ENCODE data around the gene PTPRM.

The PTPRM gene

DNA sequence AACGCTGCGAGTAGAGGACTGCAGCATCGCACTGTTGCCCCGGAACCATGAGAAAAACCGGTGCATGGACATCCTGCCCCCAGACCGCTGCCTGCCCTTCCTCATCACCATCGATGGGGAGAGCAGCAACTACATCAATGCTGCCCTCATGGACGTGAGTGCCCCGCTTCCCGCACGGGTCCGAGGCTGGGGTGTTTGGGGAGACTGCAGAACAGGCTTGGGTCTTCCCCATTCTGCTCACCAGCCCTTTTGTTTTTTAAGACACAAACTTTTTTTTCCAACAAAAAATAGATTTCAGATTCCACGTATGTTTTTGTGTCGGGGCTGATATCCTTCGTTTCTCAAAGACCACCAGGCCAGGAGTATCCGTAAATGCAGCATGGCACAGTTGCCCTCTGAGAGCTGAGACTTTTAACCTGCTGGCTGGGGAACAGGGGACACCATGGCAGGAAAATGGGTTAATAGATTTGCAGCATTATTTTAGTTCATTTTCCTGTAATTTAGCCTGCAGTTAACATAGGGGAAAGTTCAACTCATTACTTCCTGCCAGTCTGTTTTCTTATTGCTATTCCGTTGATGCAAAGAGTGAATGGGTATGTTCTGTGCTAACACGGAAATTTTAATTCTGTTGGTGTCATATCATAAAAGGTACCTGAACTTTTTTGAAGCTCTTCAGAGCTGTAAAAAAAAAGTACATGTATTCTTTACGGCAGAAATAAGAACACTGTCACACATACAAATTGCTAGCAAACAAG, 812.2 kb downstream of the PTPRM start:
- no peak for DNase-seq

DNA sequence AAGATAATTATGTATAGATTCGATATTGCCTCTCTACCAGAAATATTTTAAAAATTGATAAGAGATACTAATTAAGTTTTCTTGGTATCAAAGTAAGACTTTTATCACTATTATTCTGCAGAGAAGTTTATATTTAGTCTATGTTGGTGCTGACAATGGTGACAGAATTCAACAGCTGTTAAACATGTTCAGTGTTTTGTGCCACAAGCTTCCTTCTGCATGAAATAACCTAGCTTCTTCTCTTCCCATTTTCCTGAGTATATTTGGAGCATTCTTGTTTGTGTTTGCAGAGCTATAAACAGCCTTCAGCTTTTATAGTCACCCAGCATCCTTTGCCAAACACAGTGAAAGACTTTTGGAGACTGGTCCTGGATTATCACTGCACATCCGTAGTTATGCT, 812.9 kb downstream of the PTPRM start:
- DNase-seq = no peak

- DNase-seq = no peak
These were observed 813.8 kb downstream of the PTPRM start for GRCh38 chr18:8380926-8381325.

GRCh38 chr18:8381821-8382459, 814.8 kb downstream of the PTPRM start:
- DNase-seq = no peak

- DNase-seq = no peak
These were observed 818.3 kb downstream of the PTPRM start for GRCh38 chr18:8385400-8385799.

DNA sequence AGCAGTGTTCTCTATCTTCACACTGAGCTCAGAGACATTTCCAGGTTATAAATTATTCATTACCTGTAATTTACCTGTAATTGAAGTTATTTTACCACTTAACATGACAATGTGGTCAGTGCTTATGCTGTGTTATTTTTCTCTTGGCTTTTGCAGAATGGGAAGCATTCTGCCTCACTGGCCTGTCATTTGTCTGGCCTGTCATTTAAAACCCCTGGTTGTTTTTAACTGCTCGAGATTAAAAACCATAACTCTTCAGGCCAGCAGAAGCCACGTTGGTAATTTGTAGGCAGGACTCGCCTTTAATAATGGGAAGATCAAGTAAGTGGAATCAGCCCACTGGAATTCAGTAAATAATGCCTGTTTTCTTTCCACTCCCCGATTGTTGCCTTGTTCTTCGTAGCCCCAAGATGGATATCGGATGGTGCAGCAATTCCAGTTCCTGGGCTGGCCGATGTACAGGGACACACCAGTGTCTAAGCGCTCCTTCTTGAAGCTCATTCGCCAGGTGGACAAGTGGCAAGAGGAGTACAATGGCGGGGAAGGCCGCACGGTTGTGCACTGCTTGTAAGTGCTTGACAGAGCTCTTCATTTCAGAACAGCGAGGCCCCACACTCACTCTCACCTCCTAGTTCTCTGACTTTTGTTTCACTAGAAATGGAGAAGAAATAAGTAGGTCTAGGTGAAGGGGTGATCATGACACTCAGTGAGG, 819.7 kb downstream of the PTPRM start:
- no peak for DNase-seq

- DNase-seq = no peak
These were observed 822.5 kb downstream of the PTPRM start for GRCh38 chr18:8389391-8390340.

DNA sequence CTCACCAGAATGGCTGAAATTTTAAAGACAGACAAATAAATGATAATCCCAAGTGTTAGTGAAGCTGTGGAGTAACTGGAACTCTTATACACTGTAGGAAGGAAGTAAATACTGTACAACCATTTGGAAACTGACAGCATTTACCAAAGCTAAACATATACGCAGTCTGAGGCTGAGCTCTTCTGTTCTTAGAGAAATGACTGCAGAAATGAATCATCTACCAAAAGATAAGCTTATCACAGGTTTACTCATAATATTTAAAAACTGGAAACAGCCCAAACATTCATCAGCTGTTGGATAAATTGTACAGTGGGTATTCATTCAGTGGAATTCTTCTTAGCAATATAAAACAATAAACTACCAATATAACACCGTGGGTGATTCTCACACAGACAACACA, 824.0 kb downstream of the PTPRM start:
- DNase-seq = no peak

- DNase-seq = no peak
These were observed 829.1 kb downstream of the PTPRM start for GRCh38 chr18:8396254-8396653.

- DNase-seq = no peak
These were observed 829.9 kb downstream of the PTPRM start for GRCh38 chr18:8397034-8397433.

- DNase-seq = no peak
These were observed 832.0 kb downstream of the PTPRM start for GRCh38 chr18:8399138-8399537.

DNA sequence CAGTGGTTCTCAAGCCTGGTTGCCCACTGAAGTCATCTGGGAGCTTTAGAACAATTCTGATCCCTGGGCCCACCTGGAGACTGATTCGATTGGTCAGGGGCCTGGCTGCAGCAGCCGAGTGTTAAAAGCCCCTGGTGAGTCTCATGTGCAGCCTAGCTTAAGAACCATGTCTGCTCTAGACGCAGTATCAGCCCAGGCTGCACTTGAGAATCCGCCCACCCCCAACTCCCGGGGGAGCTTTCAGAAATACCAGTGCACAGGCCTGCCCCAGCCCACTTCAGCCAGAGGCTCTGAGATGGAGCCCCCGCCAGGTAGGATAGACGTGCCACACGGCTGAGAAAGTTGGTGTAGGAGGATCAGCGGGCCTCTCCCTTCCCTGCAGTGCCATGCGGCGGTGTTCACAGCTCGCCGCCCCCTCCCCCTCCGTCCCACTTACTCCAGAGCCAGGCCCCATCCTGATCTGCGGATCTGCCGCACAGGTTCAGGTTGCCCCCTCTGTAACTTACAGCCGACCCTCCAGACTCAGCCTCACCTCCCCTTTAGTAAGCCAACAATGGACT, 833.2 kb downstream of the PTPRM start:
- no peak for DNase-seq

GRCh38 chr18:8400825-8401224, 833.7 kb downstream of the PTPRM start:
- no peak for DNase-seq

DNA sequence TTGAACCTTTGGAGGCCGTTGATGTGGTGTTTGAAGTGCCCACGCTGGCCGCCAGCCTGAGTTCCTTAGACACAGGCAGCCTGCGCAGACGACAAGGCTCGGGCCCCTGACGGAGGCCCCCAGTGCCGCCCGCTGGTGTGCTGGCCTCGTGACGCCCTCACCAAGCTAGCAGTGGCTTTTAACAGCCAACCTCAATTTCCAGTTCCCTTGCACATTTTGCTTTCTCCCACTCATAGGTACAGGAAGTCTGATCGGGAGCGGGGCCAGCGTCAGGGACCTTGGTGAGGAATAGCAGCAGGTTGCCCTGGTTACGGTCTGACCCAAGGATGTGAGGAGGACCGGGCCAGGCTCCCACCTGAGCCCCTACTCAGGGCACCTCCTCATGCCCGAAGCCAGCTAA, 834.5 kb downstream of the PTPRM start:
- DNase-seq = no peak

DNA sequence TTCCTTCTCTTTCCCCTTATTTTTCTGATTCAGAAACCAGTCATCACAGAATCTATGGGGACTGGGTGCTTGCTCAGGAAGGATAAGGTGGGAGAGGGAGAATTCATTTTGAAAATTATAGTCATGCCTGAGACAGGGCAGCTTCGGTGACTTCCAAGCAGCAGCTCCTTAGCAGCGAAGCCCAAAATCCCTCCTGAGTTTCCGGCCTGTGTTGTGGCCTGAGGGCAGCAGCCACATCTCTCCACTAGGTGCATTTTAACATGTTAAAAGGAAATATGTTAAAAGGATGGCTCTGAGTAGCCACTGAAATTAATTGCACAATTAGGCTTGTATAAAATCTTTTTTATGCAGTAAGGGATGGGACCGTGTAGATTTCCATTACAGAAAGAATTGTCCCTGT, 835.1 kb downstream of the PTPRM start:
- DNase-seq = no peak

- DNase-seq = no peak
These were observed 836.6 kb downstream of the PTPRM start for GRCh38 chr18:8403713-8404112.

- DNase-seq = no peak
These were observed 839.2 kb downstream of the PTPRM start for GRCh38 chr18:8406186-8406867.

DNA sequence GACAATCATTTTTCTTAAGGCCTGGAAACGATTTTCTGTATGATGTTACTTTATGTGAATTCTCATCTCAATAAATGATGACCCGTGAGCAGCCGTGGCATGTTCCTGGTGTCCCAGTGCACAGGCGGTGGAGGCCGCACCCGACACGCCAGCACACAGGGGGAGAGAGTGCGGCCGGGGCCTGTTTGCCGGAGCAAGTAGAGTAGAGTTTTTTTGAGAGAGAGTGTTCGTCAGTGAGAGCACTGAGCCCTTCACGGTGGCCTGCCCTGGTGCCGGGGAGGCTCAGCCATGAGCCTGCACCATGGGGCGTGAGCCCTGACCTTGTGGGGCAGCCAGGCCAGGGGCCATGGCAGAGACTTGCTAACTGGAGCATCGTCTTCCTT, 839.7 kb downstream of the PTPRM start:
- DNase-seq = no peak

- DNase-seq = no peak
These were observed 842.0 kb downstream of the PTPRM start for GRCh38 chr18:8409151-8409550.

GRCh38 chr18:8411492-8411891, 844.4 kb downstream of the PTPRM start:
- DNase-seq = no peak

- DNase-seq = no peak
These were observed 845.0 kb downstream of the PTPRM start for GRCh38 chr18:8412117-8412516.

DNA sequence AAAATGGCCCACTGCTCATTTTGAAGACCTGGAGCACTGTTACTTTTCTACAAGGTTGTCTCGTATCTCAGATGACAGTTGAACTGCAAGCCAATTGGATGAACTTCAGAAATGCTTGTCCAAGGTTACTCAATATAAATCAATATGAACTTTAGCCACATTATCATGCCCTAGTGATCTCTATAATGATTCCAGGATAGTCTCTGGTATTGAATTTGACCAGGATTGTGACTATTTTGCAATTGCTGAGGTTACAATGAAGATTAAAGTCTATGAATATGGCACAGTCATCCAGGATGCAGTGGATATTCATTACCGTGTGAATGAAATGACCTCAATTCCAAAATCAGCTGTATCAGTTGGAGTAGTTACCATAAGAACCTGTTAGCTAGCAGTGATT, 846.1 kb downstream of the PTPRM start:
- no peak for DNase-seq

Measured in activated naive CD4-positive, alpha-beta T cell treated with anti-CD3 and anti-CD28 coated beads, Interleukin-2, amount 50 U/mL, for 16 hours (primary cell).